Coronary artery (tissue), 2 donors: ENCODE data around the gene DACH1.

ENCODE experiments used
- DNase-seq: peaks from one replicate; pipeline ENCODE4 v3.0.0-alpha.2; 2017; ENCODE audit warnings: low spot score
- H3K27ac ChIP-seq, 2 donors: fragments of 200-600 bp; sonication (generic); one replicate each; pipeline ENCODE4 v1.5.1; 2016 to 2019
- H3K4me3 ChIP-seq: fragments of 200-600 bp; sonication (generic); 2 replicates; pipeline ENCODE4 v1.5.1; 2016; ENCODE audit warnings: mild to moderate bottlenecking, moderate library complexity
- TF ChIP-seq, protein P1 (sequence below): fragments of 200-600 bp; sonication (generic); IDR thresholded peaks from one replicate; pipeline ENCODE4 v1.5.1; 2019; ENCODE audit warnings: antibody characterized with exemption

The DACH1 gene

DNA sequence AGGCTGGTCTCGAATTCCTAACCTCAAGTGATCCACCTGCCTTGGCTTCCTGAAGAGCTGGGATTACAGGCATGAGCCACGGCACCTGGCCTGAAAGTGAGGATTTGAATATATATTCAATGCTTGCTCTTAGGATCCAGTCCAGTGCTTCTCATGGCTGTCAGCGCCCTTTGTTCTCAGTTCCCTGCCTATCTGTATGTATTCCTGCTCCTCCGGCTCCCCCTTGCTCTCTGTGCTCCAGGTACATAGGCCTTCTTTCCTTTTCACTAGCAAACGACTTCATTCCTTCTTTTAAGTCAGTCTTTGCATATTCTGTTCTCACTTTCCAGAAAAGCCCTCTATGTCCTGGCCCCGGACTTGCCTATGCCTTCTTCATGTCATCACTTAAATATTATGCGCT, 232.8 kb downstream of the DACH1 start:
- Histone ChIP-seq H3K27ac (no peak overlapping the region), H3K4me3 (no peak overlapping the region)
- TF ChIP-seq, protein P1, sequence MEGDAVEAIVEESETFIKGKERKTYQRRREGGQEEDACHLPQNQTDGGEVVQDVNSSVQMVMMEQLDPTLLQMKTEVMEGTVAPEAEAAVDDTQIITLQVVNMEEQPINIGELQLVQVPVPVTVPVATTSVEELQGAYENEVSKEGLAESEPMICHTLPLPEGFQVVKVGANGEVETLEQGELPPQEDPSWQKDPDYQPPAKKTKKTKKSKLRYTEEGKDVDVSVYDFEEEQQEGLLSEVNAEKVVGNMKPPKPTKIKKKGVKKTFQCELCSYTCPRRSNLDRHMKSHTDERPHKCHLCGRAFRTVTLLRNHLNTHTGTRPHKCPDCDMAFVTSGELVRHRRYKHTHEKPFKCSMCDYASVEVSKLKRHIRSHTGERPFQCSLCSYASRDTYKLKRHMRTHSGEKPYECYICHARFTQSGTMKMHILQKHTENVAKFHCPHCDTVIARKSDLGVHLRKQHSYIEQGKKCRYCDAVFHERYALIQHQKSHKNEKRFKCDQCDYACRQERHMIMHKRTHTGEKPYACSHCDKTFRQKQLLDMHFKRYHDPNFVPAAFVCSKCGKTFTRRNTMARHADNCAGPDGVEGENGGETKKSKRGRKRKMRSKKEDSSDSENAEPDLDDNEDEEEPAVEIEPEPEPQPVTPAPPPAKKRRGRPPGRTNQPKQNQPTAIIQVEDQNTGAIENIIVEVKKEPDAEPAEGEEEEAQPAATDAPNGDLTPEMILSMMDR, result no peak
- no peak for DNase-seq

DNA sequence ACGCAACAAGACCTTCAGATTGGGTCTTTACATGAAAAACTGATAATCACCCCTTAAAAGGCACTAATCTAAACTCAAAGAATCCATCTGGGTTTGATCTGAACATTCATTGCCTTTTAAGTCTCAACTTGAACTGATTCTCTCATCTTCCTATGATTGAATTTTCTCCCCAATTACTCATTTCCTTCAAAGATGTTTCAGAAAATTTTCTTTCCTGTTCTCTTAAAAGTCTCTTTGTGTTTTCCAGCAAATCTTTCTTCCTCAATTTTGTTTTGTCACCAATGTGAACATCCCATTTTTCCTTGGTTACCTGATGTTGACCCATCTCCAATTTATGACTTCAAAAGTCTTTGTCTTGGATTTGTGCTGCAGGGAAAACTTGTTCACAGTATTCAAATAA, 234.3 kb downstream of the DACH1 start:
- TF ChIP-seq, protein P1, result no peak
- Histone ChIP-seq H3K27ac (no peak overlapping the region), H3K4me3 (no peak overlapping the region)
- no peak for DNase-seq

DNA sequence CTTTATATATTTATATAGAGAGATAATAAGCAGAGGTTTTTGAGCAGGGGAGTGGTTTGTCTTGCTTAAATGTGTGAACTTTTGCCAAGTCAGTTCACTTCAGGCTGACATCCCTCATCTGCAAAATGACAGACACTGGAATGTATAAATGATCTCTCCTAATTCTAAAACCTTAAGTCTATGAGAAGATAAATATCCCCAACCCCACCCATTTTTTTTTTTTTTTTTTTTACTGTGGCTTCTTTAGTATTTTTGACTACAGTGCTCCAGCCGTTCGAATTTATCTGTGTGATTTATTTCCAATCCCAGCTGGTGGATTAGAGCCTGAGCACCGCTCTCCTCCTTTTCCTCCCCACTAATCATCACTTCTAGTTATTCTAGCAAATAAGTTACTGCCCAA, 234.8 kb downstream of the DACH1 start:
- TF ChIP-seq, protein P1, result no peak
- Histone ChIP-seq H3K4me3 (no peak overlapping the region), H3K27ac (no peak overlapping the region)
- DNase-seq, result no peak

DNA sequence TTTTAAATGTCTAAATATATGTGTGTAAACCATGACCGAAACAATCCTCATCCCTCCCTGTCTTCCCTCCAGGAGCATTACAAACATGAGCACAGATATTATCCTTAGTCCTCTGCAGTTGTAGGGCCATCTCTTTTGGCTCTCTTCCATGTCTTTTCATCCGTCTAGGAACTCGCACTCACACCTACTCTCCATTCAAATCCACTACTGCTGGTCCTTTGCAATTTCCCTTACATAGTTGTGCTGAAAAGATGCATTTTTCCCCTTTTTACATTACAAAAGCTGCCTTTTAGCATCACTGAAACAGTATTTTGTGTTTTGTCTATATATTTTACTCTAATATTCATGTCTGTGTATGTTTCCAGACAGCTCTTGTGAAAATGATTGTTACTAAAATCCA, 237.8 kb downstream of the DACH1 start:
- H3K4me3 ChIP-seq, result no peak overlapping the region
- no peak for DNase-seq
- TF ChIP-seq, protein P1, result no peak
- H3K27ac ChIP-seq, result no peak overlapping the region

DNA sequence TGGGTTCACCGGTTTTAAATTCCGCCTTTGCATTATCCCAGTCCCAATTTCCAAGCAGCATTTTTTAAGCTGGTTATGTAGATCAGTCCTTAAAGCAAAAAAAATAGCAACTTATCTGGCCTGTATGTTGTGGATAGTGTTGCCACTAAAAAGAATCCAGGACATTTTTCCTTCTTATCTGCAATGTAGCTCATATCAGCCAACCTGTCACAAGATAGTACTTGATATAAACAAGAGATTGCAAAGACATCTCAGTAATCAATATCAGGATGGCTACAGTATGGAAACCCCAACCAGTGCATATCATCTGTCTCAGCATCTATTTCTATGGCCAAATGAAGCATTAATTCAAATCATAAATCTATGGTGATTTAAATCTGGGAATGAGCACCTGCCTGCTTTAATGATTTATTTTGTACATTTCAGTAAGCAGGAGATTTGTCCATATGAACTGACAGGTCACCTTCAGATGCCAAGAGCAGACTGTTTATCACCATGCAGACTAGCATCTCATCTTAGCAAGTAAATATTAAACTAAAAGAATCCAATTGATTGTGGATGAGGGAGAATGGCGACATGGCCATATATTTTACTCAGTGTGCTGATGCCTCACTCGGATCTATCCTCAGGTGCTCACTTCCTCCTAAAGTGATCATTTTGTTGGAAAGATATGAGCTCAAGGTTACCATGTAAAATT, 240.4 kb downstream of the DACH1 start:
- H3K27ac ChIP-seq, result no peak overlapping the region
- H3K4me3 ChIP-seq, result no peak overlapping the region
- TF ChIP-seq, protein P1, result no peak
- DNase-seq, result no peak

DNA sequence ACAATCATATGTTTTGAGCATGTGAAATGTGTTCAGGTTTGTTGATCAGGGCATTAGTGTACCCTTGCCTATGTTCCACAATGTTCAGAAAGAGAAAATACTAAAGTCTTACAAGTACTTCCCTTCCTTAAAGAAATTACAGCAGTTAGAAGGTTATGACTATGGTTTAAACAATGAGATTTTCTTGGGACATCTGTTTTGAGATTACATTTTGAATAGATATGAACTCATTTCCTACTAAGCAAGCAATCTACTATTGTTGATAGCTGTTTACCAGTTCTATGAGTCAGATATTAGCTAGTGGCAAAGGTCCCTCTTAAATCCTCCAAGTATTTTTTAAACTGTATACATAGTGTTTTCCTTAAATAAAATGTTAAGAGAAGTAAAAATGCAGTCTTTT, 241.3 kb downstream of the DACH1 start:
- no peak for DNase-seq
- H3K4me3 ChIP-seq, result no peak overlapping the region
- no peak overlapping the region for H3K27ac ChIP-seq
- TF ChIP-seq, protein P1, result no peak
